HG02623 (cell line): Measurements from ENCODE around the gene PBXIP1.

Experiments used
- ATAC-seq: cut with Tn5 transposase; IDR thresholded peaks from one replicate; pipeline ENCODE4 v1.9.1; 2021; ENCODE audit warnings: moderate library complexity; ENCODE audit not compliant: unreplicated experiment

Gene PBXIP1

GRCh38 chr1:154973344-154974101 is 17.6 kb upstream of the PBXIP1 start:
- no peak for ATAC-seq

GRCh38 chr1:154972517-154973343 is 16.8 kb upstream of the PBXIP1 start:
- ATAC-seq, result no peak

GRCh38 chr1:154972213-154972516 is 16.3 kb upstream of the PBXIP1 start:
- no peak for ATAC-seq

- no peak for ATAC-seq
Observed at GRCh38 chr1:154971341-154971998, 15.6 kb upstream of the PBXIP1 start.

- no peak for ATAC-seq
Observed at GRCh38 chr1:154970631-154971340, 14.9 kb upstream of the PBXIP1 start, which contains the start of gene SHC1. Gene SHC1 (minus strand): TSS chr1:154970747. CDS start chr1:154970526, 221 bp downstream.

- ATAC-seq, result no peak
Observed at GRCh38 chr1:154969860-154970452, 14.1 kb upstream of the PBXIP1 start.

GRCh38 chr1:154969246-154969645 is 13.3 kb upstream of the PBXIP1 start:
- no peak for ATAC-seq

GRCh38 chr1:154968731-154969130 is 12.8 kb upstream of the PBXIP1 start:
- ATAC-seq, result no peak

GRCh38 chr1:154967331-154967950 is 11.5 kb upstream of the PBXIP1 start:
- ATAC-seq, result no peak

GRCh38 chr1:154966111-154966510 is 10.2 kb upstream of the PBXIP1 start:
- ATAC-seq, result no peak

GRCh38 chr1:154964359-154964758 is 8.5 kb upstream of the PBXIP1 start:
- no peak for ATAC-seq

- ATAC-seq, result no peak
Observed at GRCh38 chr1:154963643-154964042, 7.7 kb upstream of the PBXIP1 start.

GRCh38 chr1:154962795-154963330 is 7.0 kb upstream of the PBXIP1 start:
- ATAC-seq, result no peak

- peak; percentile 6 for ATAC-seq
Observed at GRCh38 chr1:154962156-154962749, 6.4 kb upstream of the PBXIP1 start.

GRCh38 chr1:154961207-154962155 is 5.6 kb upstream of the PBXIP1 start, which contains the start of gene PYGO2:
Gene PYGO2 (minus strand): TSS chr1:154961782. CDS start chr1:154961576, 206 bp downstream.
- ATAC-seq, result peak; percentile 71

- ATAC-seq, result no peak
Observed at GRCh38 chr1:154960446-154961136, 4.7 kb upstream of the PBXIP1 start.

GRCh38 chr1:154959426-154959780 is 3.5 kb upstream of the PBXIP1 start:
- ATAC-seq, result no peak
